Fibroblast of lung (primary cell): ENCODE results near the gene ATXN1. TPM values are rescaled to one million over a fixed set of nuclear protein-coding genes. Genes with fewer than 3 reads are reported as not detected.
"Not testable (repeated sequence)": the region's sequence is repeated elsewhere in the genome, so short reads cannot be mapped to it uniquely, and the experiment has no call there.

Source experiments
- DNase-seq, 2 donors: peaks; one replicate each; pipeline versions ENCODE4 v3.0.0 to v3.0.0-alpha.2; 2010; ENCODE audit warnings: low read depth in 2 of 2
- H2AFZ ChIP-seq: 2 replicates; pipeline ENCODE4 v1.5.1; 2012; ENCODE audit warnings: low read length, control low read depth, inconsistent platforms
- H3K27ac ChIP-seq: 2 replicates; pipeline ENCODE4 v1.5.1; 2011; ENCODE audit warnings: low read length, control low read depth; ENCODE audit not compliant: insufficient read depth
- H3K27me3 ChIP-seq: 2 replicates; pipeline ENCODE4 v1.5.1; 2011; ENCODE audit warnings: mild to moderate bottlenecking, low read length; ENCODE audit not compliant: control insufficient read depth, insufficient read depth
- H3K36me3 ChIP-seq: 2 replicates; pipeline ENCODE4 v1.5.1; 2011; ENCODE audit warnings: low read length; ENCODE audit not compliant: control insufficient read depth, insufficient read depth
- H3K4me1 ChIP-seq: 2 replicates; pipeline ENCODE4 v1.5.1; 2011; ENCODE audit warnings: low read length; ENCODE audit not compliant: control insufficient read depth, insufficient read depth; ENCODE audit errors: extremely low read depth
- H3K4me2 ChIP-seq: 2 replicates; pipeline ENCODE4 v1.5.1; 2011; ENCODE audit warnings: low read length, control low read depth; ENCODE audit not compliant: insufficient read depth; ENCODE audit errors: extremely low read depth
- H3K4me3 ChIP-seq, 4 experiments: fragments of 200-600 bp in 1 of 4; sonication (generic) in 1 of 4; replicated peaks in 1 of 4; 2 replicates each; pipeline ENCODE4 v1.5.1; 2011 to 2016; ENCODE audit warnings: low read length in 4 of 4, low read depth in 3 of 4, mild to moderate bottlenecking in 3 of 4, control low read depth in 2 of 4, inconsistent platforms in 1 of 4, mixed read lengths in 1 of 4; ENCODE audit not compliant: insufficient read depth in 1 of 4; ENCODE audit errors: control extremely low read depth in 1 of 4
- H3K79me2 ChIP-seq: 2 replicates; pipeline ENCODE4 v1.5.1; 2012; ENCODE audit warnings: mild to moderate bottlenecking, low read length, inconsistent platforms; ENCODE audit not compliant: control insufficient read depth, insufficient read depth
- H3K9ac ChIP-seq: 2 replicates; pipeline ENCODE4 v1.5.1; 2011; ENCODE audit warnings: mild to moderate bottlenecking, low read length, control low read depth; ENCODE audit not compliant: insufficient read depth
- H3K9me3 ChIP-seq: 2 replicates; pipeline ENCODE4 v1.5.1; 2012; ENCODE audit warnings: low read depth, low read length; ENCODE audit not compliant: control insufficient read depth, insufficient read depth
- H4K20me1 ChIP-seq: 2 replicates; pipeline ENCODE4 v1.5.1; 2011; ENCODE audit warnings: low read length; ENCODE audit not compliant: control insufficient read depth, insufficient read depth; ENCODE audit errors: extremely low read depth
- CTCF ChIP-seq, 2 donors: IDR thresholded peaks in 1 of 2; conservative IDR thresholded peaks in 1 of 2; 1 replicate in 1 of 2; 2 replicates in 1 of 2; pipeline ENCODE4 v1.5.1; 2011 to 2012; ENCODE audit warnings: low read length in 2 of 2, control low read depth in 1 of 2, inconsistent platforms in 1 of 2, low read depth in 1 of 2, mild to moderate bottlenecking in 1 of 2
- EZH2 ChIP-seq: IDR thresholded peaks from 2 replicates; pipeline ENCODE4 v1.5.1; 2012; ENCODE audit warnings: low read length, control low read depth, mild to moderate bottlenecking; ENCODE audit errors: missing control alignments
- polyA plus RNA-seq, 2 donors: library from polyadenylated mRNA; depleted of rRNA in 1 of 2; stranded (reverse) in 1 of 2; unstranded in 1 of 2; fragments of >200 nt; gene quantifications; 2 replicates each; pipeline ENCODE4 v1.2.1, GENCODE V29; 2011 to 2012; ENCODE audit warnings: missing spikeins in 1 of 2
- total RNA-seq: library from RNA; depleted of rRNA; stranded (reverse); fragments of >200 nt; gene quantifications from 2 replicates; pipeline ENCODE4 v1.2.1, GENCODE V29; 2014

ATXN1 gene
- total and polyA plus RNA-seq, 2 donors (not counting 1 experiment from before 2014, with no cell fraction given) = 15.8 to 40.5 TPM

DNA sequence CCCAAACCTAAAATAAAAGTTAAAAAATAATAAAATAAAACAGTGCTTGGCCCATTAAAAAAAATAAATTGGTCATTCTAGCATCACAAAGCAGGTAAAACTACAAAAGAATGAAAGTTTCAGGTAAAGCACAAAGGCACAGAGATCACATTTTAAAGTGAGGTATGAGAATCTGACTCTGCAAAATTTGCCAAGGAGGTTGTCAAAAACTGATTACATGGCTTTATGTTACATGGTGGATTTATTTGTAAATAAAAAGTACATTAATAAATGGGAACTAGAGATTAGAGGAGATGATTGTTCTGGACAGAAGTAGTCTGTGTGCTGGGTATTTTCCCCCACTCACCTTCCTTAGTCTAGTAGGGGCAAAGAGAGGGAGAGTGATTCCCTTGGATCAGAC is 24.2 kb upstream of the ATXN1 start:
- H3K9me3 ChIP-seq = no peaks in the 10 kb centered on the region
- no peak overlapping the region for H3K9ac ChIP-seq
- no peaks in the 10 kb centered on the region for H3K27me3 ChIP-seq
- no peak overlapping the region for H2AFZ ChIP-seq
- H3K36me3 ChIP-seq = no peaks in the 10 kb centered on the region
- TF ChIP-seq CTCF (conservative IDR thresholded peaks at IDR 0.05 in 1 of 2, IDR thresholded peaks at IDR 0.05 in 1 of 2; ENCODE audit: low read depth in 1 of 2, low read length in 2 of 2) (no peak), EZH2 (no peak)
- no peak overlapping the region for H3K4me3 ChIP-seq
- H4K20me1 ChIP-seq = no peaks in the 10 kb centered on the region
- no peak for DNase-seq
- H3K4me2 ChIP-seq = no peak overlapping the region
- H3K79me2 ChIP-seq = no peaks in the 10 kb centered on the region
- H3K4me1 ChIP-seq = no peaks in the 10 kb centered on the region
- H3K27ac ChIP-seq = no peak overlapping the region

DNA sequence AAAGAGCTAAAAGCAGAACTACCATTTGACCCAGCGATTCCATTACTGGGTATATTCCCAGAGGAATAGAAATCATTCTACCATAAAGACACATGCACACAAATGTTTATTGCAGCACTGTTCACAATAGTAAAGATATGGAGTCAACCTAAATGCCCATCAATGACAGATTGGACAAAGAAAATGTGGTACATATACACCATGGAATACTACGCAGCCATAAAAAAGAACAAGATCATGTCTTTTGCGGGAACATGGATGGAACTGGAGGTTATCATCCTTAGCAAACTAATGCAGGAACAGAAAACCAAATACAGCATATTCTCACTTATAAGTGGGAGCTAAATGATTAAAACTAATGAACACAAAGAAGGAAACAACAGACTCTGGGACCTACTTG is 23.7 kb upstream of the ATXN1 start:
- not testable (repeated sequence) for H3K4me3 ChIP-seq

GRCh38 chr6:16783952-16784565 is 22.8 kb upstream of the ATXN1 start:
- Histone ChIP-seq H2AFZ (no peak overlapping the region), H3K36me3 (no peaks in the 10 kb centered on the region), H3K4me3 (no peak overlapping the region), H3K27me3 (no peaks in the 10 kb centered on the region), H3K9ac (no peak overlapping the region), H3K27ac (no peak overlapping the region), H3K4me1 (no peaks in the 10 kb centered on the region), H3K4me2 (no peak overlapping the region), H3K79me2 (no peaks in the 10 kb centered on the region), H3K9me3 (no peaks in the 10 kb centered on the region), H4K20me1 (no peaks in the 10 kb centered on the region)
- DNase-seq = no peak
- TF ChIP-seq CTCF (conservative IDR thresholded peaks at IDR 0.05 in 1 of 2, IDR thresholded peaks at IDR 0.05 in 1 of 2; ENCODE audit: low read depth in 1 of 2, low read length in 2 of 2) (no peak), EZH2 (no peak)

More for the DNA sequence above, 23.7 kb upstream of the ATXN1 start:
- not testable (repeated sequence) for H3K36me3 ChIP-seq, H3K4me2 ChIP-seq, DNase-seq, H3K27ac ChIP-seq, H3K9me3 ChIP-seq, H3K4me1 ChIP-seq, H4K20me1 ChIP-seq, H3K79me2 ChIP-seq, H3K9ac ChIP-seq, H2AFZ ChIP-seq, H3K27me3 ChIP-seq
